ENCODE measurements around the gene BNC2. TPM values are rescaled to one million over a fixed set of nuclear protein-coding genes. Genes with fewer than 3 reads are reported as not detected.

BNC2 gene
- total RNA-seq, 2 experiments from 2014 or later, result not detected

GRCh38 chr9:16429671-16430070 is 440.8 kb downstream of the BNC2 start:
- ChIA-PET POLR2A (no interaction called here), CTCF (ENCODE audit: unreplicated experiment) (no interaction called here)
- Histone ChIP-seq H3K9me2 (ENCODE audit: insufficient read depth, low read length) (no peaks in the 10 kb centered on the region), H3K4me1 (ENCODE audit: insufficient read depth, low read length, poor library complexity, severe bottlenecking) (no peaks in the 10 kb centered on the region), H3K79me2 (ENCODE audit: insufficient read depth, low read depth, low read length) (no peaks in the 10 kb centered on the region), H3K9me3 (ENCODE audit: low read length) (no peaks in the 10 kb centered on the region), H3K4me3 (ENCODE audit: low read depth, low read length, poor library complexity, severe bottlenecking) (no peak overlapping the region), H3K36me3 (ENCODE audit: insufficient read depth, low read length) (no peaks in the 10 kb centered on the region), H3K27ac (ENCODE audit: low read depth, low read length, poor library complexity, severe bottlenecking) (no peak overlapping the region), H2AFZ (ENCODE audit: low read length) (no peak overlapping the region), H3K4me2 (ENCODE audit: low read length) (no peak overlapping the region), H4K20me1 (ENCODE audit: insufficient read depth, low read length) (no peaks in the 10 kb centered on the region)
- DNase-seq (ENCODE audit: low spot score), result no peak
- BruUV-seq (replicated peaks), result no TSS peak
- TF ChIP-seq EZH2phosphoT487 (IDR thresholded peaks at IDR 0.05; ENCODE audit: borderline replicate concordance, low read depth, low read length) (no peak), CTCF (conservative IDR thresholded peaks at IDR 0.05; ENCODE audit: low read length) (no peak)
- intact Hi-C loops (cut with micrococcal nuclease; ENCODE audit: unreplicated experiment), result no loop called here

GRCh38 chr9:16427873-16428427 is 442.5 kb downstream of the BNC2 start:
- DNase-seq (ENCODE audit: low spot score), result no peak
- Histone ChIP-seq H3K79me2 (ENCODE audit: insufficient read depth, low read depth, low read length) (no peaks in the 10 kb centered on the region), H2AFZ (ENCODE audit: low read length) (no peak overlapping the region), H3K4me3 (ENCODE audit: low read depth, low read length, poor library complexity, severe bottlenecking) (no peak overlapping the region), H3K36me3 (ENCODE audit: insufficient read depth, low read length) (no peaks in the 10 kb centered on the region), H3K9me2 (ENCODE audit: insufficient read depth, low read length) (no peaks in the 10 kb centered on the region), H4K20me1 (ENCODE audit: insufficient read depth, low read length) (no peaks in the 10 kb centered on the region), H3K4me2 (ENCODE audit: low read length) (no peak overlapping the region), H3K9me3 (ENCODE audit: low read length) (no peaks in the 10 kb centered on the region), H3K4me1 (ENCODE audit: insufficient read depth, low read length, poor library complexity, severe bottlenecking) (no peaks in the 10 kb centered on the region), H3K27ac (ENCODE audit: low read depth, low read length, poor library complexity, severe bottlenecking) (no peak overlapping the region)
- TF ChIP-seq CTCF (conservative IDR thresholded peaks at IDR 0.05; ENCODE audit: low read length) (no peak), EZH2phosphoT487 (IDR thresholded peaks at IDR 0.05; ENCODE audit: borderline replicate concordance, low read depth, low read length) (no peak)
- CTCF ChIA-PET (ENCODE audit: unreplicated experiment), result no interaction called here
- intact Hi-C loops (cut with micrococcal nuclease; ENCODE audit: unreplicated experiment), result no loop called here
- no TSS peak for BruUV-seq (replicated peaks)
- POLR2A ChIA-PET, result no interaction called here

GRCh38 chr9:16426716-16427115 is 443.8 kb downstream of the BNC2 start:
- DNase-seq (ENCODE audit: low spot score), result no peak
- TF ChIP-seq EZH2phosphoT487 (IDR thresholded peaks at IDR 0.05; ENCODE audit: borderline replicate concordance, low read depth, low read length), result no peak
- no peak for TF ChIP-seq CTCF (conservative IDR thresholded peaks at IDR 0.05; ENCODE audit: low read length)

More at GRCh38 chr9:16426716-16427115, 443.8 kb downstream of the BNC2 start:
- Histone ChIP-seq H3K4me3 (ENCODE audit: low read depth, low read length, poor library complexity, severe bottlenecking) (no peak overlapping the region), H3K9me2 (ENCODE audit: insufficient read depth, low read length) (no peaks in the 10 kb centered on the region), H3K27ac (ENCODE audit: low read depth, low read length, poor library complexity, severe bottlenecking) (no peak overlapping the region), H2AFZ (ENCODE audit: low read length) (no peak overlapping the region), H4K20me1 (ENCODE audit: insufficient read depth, low read length) (no peaks in the 10 kb centered on the region), H3K9me3 (ENCODE audit: low read length) (no peaks in the 10 kb centered on the region), H3K4me1 (ENCODE audit: insufficient read depth, low read length, poor library complexity, severe bottlenecking) (no peaks in the 10 kb centered on the region), H3K79me2 (ENCODE audit: insufficient read depth, low read depth, low read length) (no peaks in the 10 kb centered on the region), H3K36me3 (ENCODE audit: insufficient read depth, low read length) (no peaks in the 10 kb centered on the region), H3K4me2 (ENCODE audit: low read length) (no peak overlapping the region)
- no TSS peak for BruUV-seq (replicated peaks)
- intact Hi-C loops (cut with micrococcal nuclease; ENCODE audit: unreplicated experiment), result no loop called here
- ChIA-PET POLR2A (interaction anchor here (0.6 kb wide), 1 partner anchor 537 kb away, joined by 5 read pairs; no protein-coding TSS in a partner anchor), CTCF (ENCODE audit: unreplicated experiment) (no interaction called here)

Data from OCI-LY7 (cell line).